HepG2 (cell line): Measurements from ENCODE around the gene HEXIM1. TPM values are rescaled to one million over a fixed set of nuclear protein-coding genes. Genes with fewer than 3 reads are reported as not detected.
A peak's percentile ranks its signal among the peaks of the same experiment; 100 is the strongest.

Experiments
- CCDC6 ChIP-seq: sonication (generic); formaldehyde crosslinking; IDR thresholded peaks from 2 replicates; pipeline ENCODE4 v1.8.1; 2022; ENCODE audit warnings: mild to moderate bottlenecking, missing genetic modification reagents, moderate library complexity
- ETV6 ChIP-seq: sonication (generic); formaldehyde crosslinking; conservative IDR thresholded peaks from 2 replicates; pipeline ENCODE4 v1.4.0; 2020; ENCODE audit warnings: missing genetic modification reagents
- FOXK1 ChIP-seq: sonication (generic); formaldehyde crosslinking; IDR thresholded peaks from 2 replicates; pipeline ENCODE4 v1.4.0; 2020; ENCODE audit warnings: low read depth, missing genetic modification reagents, borderline replicate concordance
- KLF11 ChIP-seq: IDR thresholded peaks from 2 replicates; pipeline ENCODE4 v1.6.1; 2016; ENCODE audit warnings: missing compliant biosample characterization
- LRRFIP1 ChIP-seq: sonication (generic); formaldehyde crosslinking; conservative IDR thresholded peaks from 2 replicates; pipeline ENCODE4 v1.4.0; 2020; ENCODE audit warnings: missing genetic modification reagents
- MYNN ChIP-seq: sonication (generic); formaldehyde crosslinking; IDR thresholded peaks from 2 replicates; pipeline ENCODE4 v1.4.0; 2020; ENCODE audit warnings: mild to moderate bottlenecking, low read depth, missing genetic modification reagents
- POGZ ChIP-seq: sonication (generic); formaldehyde crosslinking; IDR thresholded peaks from 2 replicates; pipeline ENCODE4 v1.4.0; 2020; ENCODE audit warnings: mild to moderate bottlenecking, missing genetic modification reagents
- SIN3A ChIP-seq: IDR thresholded peaks from 2 replicates; pipeline ENCODE4 v1.6.1; 2011; ENCODE audit warnings: low read depth, mild to moderate bottlenecking, control low read depth, low read length, borderline replicate concordance
- TCF7 ChIP-seq: sonication (generic); IDR thresholded peaks from 2 replicates; pipeline ENCODE4 v1.6.1; 2016; ENCODE audit warnings: antibody characterized with exemption, low read depth
- TERF1 ChIP-seq: sonication (generic); formaldehyde crosslinking; IDR thresholded peaks from 2 replicates; pipeline ENCODE4 v1.8.0; 2022; ENCODE audit warnings: mild to moderate bottlenecking, missing genetic modification reagents, moderate library complexity
- TRIM24 ChIP-seq: sonication (generic); formaldehyde crosslinking; IDR thresholded peaks from 2 replicates; pipeline ENCODE4 v1.8.0; 2022; ENCODE audit warnings: mild to moderate bottlenecking, missing genetic modification reagents
- ZNF335 ChIP-seq: sonication (generic); formaldehyde crosslinking; IDR thresholded peaks from 2 replicates; pipeline ENCODE4 v1.4.0; 2020; ENCODE audit warnings: missing genetic modification reagents
- polyA plus RNA-seq, 8 experiments: library from polyadenylated mRNA; depleted of rRNA in 3 of 8; stranded (reverse) in 7 of 8; unstranded in 1 of 8; fragments of >200 nt; fragmentation: Illumina TruSeq in 4 of 8; extraction: Trizol in 4 of 8; gene quantifications; 2 replicates each; pipeline versions ENCODE4 v1.2.1 to v1.2.3, GENCODE V29; 2011 to 2016; ENCODE audit warnings: low read depth in 4 of 8, missing spikeins in 1 of 8, mixed read lengths in 1 of 8; ENCODE audit not compliant: insufficient read depth in 1 of 8
- total RNA-seq, 5 experiments: library from RNA; depleted of rRNA; stranded (reverse); fragments of >200 nt; fragmentation: Illumina TruSeq; extraction: Trizol; gene quantifications; 2 replicates each; pipeline ENCODE4 v1.2.3, GENCODE V29; 2016; ENCODE audit warnings: low read depth in 1 of 5
- TF ChIP-seq, protein P1 (sequence below): sonication (generic); formaldehyde crosslinking; IDR thresholded peaks from 2 replicates; pipeline ENCODE4 v1.5.1; 2020; ENCODE audit warnings: mild to moderate bottlenecking, missing genetic modification reagents, borderline replicate concordance

HEXIM1 gene
- total and polyA plus RNA-seq, 2 of the 13 experiments (the other 11 are each of a cell fraction or from before 2014, with no cell fraction given) = 10.5 to 16.6 TPM

- TF ChIP-seq ZNF335 (CRISPR knock-in tag) (no peak), TCF7 (peak; percentile 39; the same call in 1 of the 2 replicates), LRRFIP1 (no peak), FOXK1 (CRISPR knock-in tag) (0 out of 2 replicates have a peak, but pooled peaks have one; percentile 67), TERF1 (peak; percentile 12; the same call in 1 of the 2 replicates), TRIM24 (CRISPR knock-in tag) (no peak), SIN3A (peak; percentile 34; the same call in 1 of the 2 replicates), POGZ (CRISPR knock-in tag) (0 out of 2 replicates have a peak, but pooled peaks have one; percentile 9), KLF11 (no peak), ETV6 (CRISPR knock-in tag) (no peak; the same call in none of the 2 replicates), CCDC6 (CRISPR knock-in tag) (no peak; the same call in 1 of the 2 replicates), MYNN (no peak)
- TF ChIP-seq, protein P1, sequence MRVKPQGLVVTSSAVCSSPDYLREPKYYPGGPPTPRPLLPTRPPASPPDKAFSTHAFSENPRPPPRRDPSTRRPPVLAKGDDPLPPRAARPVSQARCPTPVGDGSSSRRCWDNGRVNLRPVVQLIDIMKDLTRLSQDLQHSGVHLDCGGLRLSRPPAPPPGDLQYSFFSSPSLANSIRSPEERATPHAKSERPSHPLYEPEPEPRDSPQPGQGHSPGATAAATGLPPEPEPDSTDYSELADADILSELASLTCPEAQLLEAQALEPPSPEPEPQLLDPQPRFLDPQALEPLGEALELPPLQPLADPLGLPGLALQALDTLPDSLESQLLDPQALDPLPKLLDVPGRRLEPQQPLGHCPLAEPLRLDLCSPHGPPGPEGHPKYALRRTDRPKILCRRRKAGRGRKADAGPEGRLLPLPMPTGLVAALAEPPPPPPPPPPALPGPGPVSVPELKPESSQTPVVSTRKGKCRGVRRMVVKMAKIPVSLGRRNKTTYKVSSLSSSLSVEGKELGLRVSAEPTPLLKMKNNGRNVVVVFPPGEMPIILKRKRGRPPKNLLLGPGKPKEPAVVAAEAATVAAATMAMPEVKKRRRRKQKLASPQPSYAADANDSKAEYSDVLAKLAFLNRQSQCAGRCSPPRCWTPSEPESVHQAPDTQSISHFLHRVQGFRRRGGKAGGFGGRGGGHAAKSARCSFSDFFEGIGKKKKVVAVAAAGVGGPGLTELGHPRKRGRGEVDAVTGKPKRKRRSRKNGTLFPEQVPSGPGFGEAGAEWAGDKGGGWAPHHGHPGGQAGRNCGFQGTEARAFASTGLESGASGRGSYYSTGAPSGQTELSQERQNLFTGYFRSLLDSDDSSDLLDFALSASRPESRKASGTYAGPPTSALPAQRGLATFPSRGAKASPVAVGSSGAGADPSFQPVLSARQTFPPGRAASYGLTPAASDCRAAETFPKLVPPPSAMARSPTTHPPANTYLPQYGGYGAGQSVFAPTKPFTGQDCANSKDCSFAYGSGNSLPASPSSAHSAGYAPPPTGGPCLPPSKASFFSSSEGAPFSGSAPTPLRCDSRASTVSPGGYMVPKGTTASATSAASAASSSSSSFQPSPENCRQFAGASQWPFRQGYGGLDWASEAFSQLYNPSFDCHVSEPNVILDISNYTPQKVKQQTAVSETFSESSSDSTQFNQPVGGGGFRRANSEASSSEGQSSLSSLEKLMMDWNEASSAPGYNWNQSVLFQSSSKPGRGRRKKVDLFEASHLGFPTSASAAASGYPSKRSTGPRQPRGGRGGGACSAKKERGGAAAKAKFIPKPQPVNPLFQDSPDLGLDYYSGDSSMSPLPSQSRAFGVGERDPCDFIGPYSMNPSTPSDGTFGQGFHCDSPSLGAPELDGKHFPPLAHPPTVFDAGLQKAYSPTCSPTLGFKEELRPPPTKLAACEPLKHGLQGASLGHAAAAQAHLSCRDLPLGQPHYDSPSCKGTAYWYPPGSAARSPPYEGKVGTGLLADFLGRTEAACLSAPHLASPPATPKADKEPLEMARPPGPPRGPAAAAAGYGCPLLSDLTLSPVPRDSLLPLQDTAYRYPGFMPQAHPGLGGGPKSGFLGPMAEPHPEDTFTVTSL (CRISPR knock-in tag) = peak; percentile 86; the same call in 1 of the 2 replicates
Observed at GRCh38 chr17:45171338-45172231, 23.3 kb downstream of the HEXIM1 start (continued).
